Choroid plexus epithelial cell (primary cell): ENCODE measurements around the gene IGFBP2.

Experiments
- DNase-seq: peaks from one replicate; pipeline ENCODE4 v3.0.0-alpha.2; 2010; ENCODE audit warnings: low read depth
- H3K4me3 ChIP-seq: 2 replicates; pipeline ENCODE4 v1.5.1; 2011; ENCODE audit warnings: low read depth, mild to moderate bottlenecking, control low read depth, low read length, moderate library complexity
- CTCF ChIP-seq: conservative IDR thresholded peaks from 2 replicates; pipeline ENCODE4 v1.5.1; 2011; ENCODE audit warnings: low read depth, mild to moderate bottlenecking, control low read depth, inconsistent platforms, low read length, moderate library complexity

The IGFBP2 gene

GRCh38 chr2:216621292-216621691 lies 11.9 kb upstream of the IGFBP2 start:
- DNase-seq, result no peak
- no peak for TF ChIP-seq CTCF
- no peak overlapping the region for H3K4me3 ChIP-seq

DNA sequence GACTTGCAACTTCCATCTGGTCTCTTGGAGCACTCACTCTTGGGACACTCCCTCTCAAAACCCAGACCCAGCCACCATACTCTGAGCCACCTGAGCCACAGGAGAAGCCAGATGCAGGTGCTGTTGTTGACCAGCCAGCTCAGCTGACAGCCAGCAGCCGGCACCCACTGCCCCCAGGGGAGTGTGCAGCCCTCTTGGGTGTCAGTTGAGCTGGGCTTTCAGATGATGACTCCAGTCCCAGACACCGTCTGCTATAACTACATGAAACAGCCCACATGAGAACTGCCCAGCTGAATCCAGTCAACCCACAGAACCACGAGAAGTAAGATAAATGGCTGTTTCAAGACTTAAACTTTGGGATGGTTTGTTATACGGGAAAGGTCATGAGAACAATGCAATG lies 10.7 kb upstream of the IGFBP2 start:
- DNase-seq, result no peak
- no peak for TF ChIP-seq CTCF
- H3K4me3 ChIP-seq, result no peak overlapping the region

DNA sequence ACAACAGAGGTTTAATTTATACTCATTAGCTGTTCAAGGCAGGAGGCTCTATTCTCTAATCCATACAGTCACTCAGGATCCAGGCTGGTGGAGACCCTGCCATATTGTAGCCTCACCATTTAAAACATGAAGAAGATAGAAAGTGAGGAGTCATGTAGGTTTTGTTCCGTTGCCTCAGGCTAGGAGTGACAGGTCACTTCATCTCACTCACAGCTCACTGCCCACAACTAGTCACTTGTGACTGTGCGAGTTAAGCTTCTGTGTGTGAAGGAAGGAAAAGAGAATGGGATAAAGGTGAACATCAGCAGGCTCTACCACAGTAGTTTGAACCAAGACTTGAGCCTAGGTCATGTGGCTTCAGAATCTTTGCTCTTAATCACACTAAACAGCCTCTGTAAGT lies 9.0 kb upstream of the IGFBP2 start:
- no peak for TF ChIP-seq CTCF
- no peak for DNase-seq
- no peak overlapping the region for H3K4me3 ChIP-seq

- no peak for DNase-seq
- no peak overlapping the region for H3K4me3 ChIP-seq
- no peak for TF ChIP-seq CTCF
These were observed 6.9 kb upstream of the IGFBP2 start for GRCh38 chr2:216626168-216626874.

- DNase-seq, result no peak
- TF ChIP-seq CTCF, result no peak
- no peak overlapping the region for H3K4me3 ChIP-seq
These were observed 6.4 kb upstream of the IGFBP2 start for GRCh38 chr2:216626875-216627245.

GRCh38 chr2:216629784-216630183 lies 3.4 kb upstream of the IGFBP2 start:
- no peak overlapping the region for H3K4me3 ChIP-seq
- DNase-seq, result no peak
- TF ChIP-seq CTCF, result no peak

GRCh38 chr2:216632346-216632951 lies 771 bp upstream of the IGFBP2 start:
- no peak for DNase-seq
- no peak for TF ChIP-seq CTCF
- H3K4me3 ChIP-seq, result peak overlapping the region; percentile 66
